BLaER1 (cell line): ENCODE measurements around the gene IRS1.

Experiments used
- H3K27ac ChIP-seq: shearing (Covaris generic); formaldehyde crosslinking; 2 replicates; pipeline ENCODE4 v1.8.1; 2022
- H3K27me3 ChIP-seq: shearing (Covaris generic); formaldehyde crosslinking; 2 replicates; pipeline ENCODE4 v1.8.1; 2022
- H3K36me3 ChIP-seq: shearing (Covaris generic); formaldehyde crosslinking; 2 replicates; pipeline ENCODE4 v1.8.1; 2022
- H3K4me1 ChIP-seq: shearing (Covaris generic); formaldehyde crosslinking; 2 replicates; pipeline ENCODE4 v1.8.1; 2022
- H3K4me2 ChIP-seq: shearing (Covaris generic); formaldehyde crosslinking; 2 replicates; pipeline ENCODE4 v1.8.1; 2022
- H3K4me3 ChIP-seq: shearing (Covaris generic); formaldehyde crosslinking; 2 replicates; pipeline ENCODE4 v1.8.1; 2022
- H3K9ac ChIP-seq: shearing (Covaris generic); formaldehyde crosslinking; 2 replicates; pipeline ENCODE4 v1.8.1; 2022
- H3K9me3 ChIP-seq: shearing (Covaris generic); formaldehyde crosslinking; 2 replicates; pipeline ENCODE4 v1.8.1; 2022
- H4K20me1 ChIP-seq: shearing (Covaris generic); formaldehyde crosslinking; 2 replicates; pipeline ENCODE4 v1.8.1; 2022
- Cebpa-rat ChIP-seq: shearing (Covaris generic); IDR thresholded peaks from 2 replicates; pipeline ENCODE4 v1.8.1; 2022

Gene IRS1

GRCh38 chr2:226792155-226792881 is 7.3 kb downstream of the IRS1 start:
- TF ChIP-seq Cebpa-rat, result no peak
- Histone ChIP-seq H3K27me3 (no peaks in the 10 kb centered on the region), H3K9me3 (no peaks in the 10 kb centered on the region), H4K20me1 (peaks cover 21% of the 10 kb centered on the region), H3K4me1 (peaks cover 65% of the 10 kb centered on the region), H3K9ac (peak overlapping the region; percentile 91), H3K4me2 (peak overlapping the region; percentile 94), H3K27ac (peak overlapping the region; percentile 95), H3K36me3 (peaks cover 14% of the 10 kb centered on the region; the same call in 1 of the 2 replicates), H3K4me3 (peak overlapping the region; percentile 71)

- no peaks in the 10 kb centered on the region for H3K27me3 ChIP-seq
- H3K27ac ChIP-seq, result peak overlapping the region; percentile 95
- no peaks in the 10 kb centered on the region for H3K9me3 ChIP-seq
- peaks cover 58% of the 10 kb centered on the region for H3K4me1 ChIP-seq
- H3K4me2 ChIP-seq, result peak overlapping the region; percentile 94
- peaks cover 10% of the 10 kb centered on the region; the same call in 1 of the 2 replicates for H3K36me3 ChIP-seq
- peak overlapping the region; percentile 91 for H3K9ac ChIP-seq
- H4K20me1 ChIP-seq, result peaks cover 13% of the 10 kb centered on the region; the same call in 1 of the 2 replicates
- H3K4me3 ChIP-seq, result peak overlapping the region; percentile 71
- no peak for TF ChIP-seq Cebpa-rat
These were observed 8.0 kb downstream of the IRS1 start for GRCh38 chr2:226791487-226792081.

GRCh38 chr2:226791056-226791486 is 8.5 kb downstream of the IRS1 start:
- no peak for TF ChIP-seq Cebpa-rat
- H4K20me1 ChIP-seq, result peaks cover 8% of the 10 kb centered on the region; the same call in 1 of the 2 replicates
- peak overlapping the region; percentile 94 for H3K4me2 ChIP-seq
- peaks cover 4% of the 10 kb centered on the region; the same call in 1 of the 2 replicates for H3K9me3 ChIP-seq
- H3K27me3 ChIP-seq, result no peaks in the 10 kb centered on the region
- peak overlapping the region; percentile 95 for H3K27ac ChIP-seq
- peak overlapping the region; percentile 91 for H3K9ac ChIP-seq
- H3K4me3 ChIP-seq, result peak overlapping the region; percentile 71
- H3K36me3 ChIP-seq, result peaks cover 5% of the 10 kb centered on the region; the same call in 1 of the 2 replicates
- peaks cover 53% of the 10 kb centered on the region for H3K4me1 ChIP-seq

GRCh38 chr2:226790431-226790830 is 9.2 kb downstream of the IRS1 start:
- peak overlapping the region; percentile 71; the same call in 1 of the 2 replicates for H3K4me3 ChIP-seq

GRCh38 chr2:226790011-226790410 is 9.6 kb downstream of the IRS1 start:
- H3K36me3 ChIP-seq, result no peaks in the 10 kb centered on the region
- no peaks in the 10 kb centered on the region for H4K20me1 ChIP-seq
- no peak overlapping the region for H3K4me2 ChIP-seq
- H3K27ac ChIP-seq, result no peak overlapping the region
- TF ChIP-seq Cebpa-rat, result no peak
- no peaks in the 10 kb centered on the region for H3K27me3 ChIP-seq
- H3K9me3 ChIP-seq, result peaks cover 7% of the 10 kb centered on the region; the same call in 1 of the 2 replicates
- H3K4me3 ChIP-seq, result no peak overlapping the region
- H3K4me1 ChIP-seq, result peaks cover 42% of the 10 kb centered on the region
- H3K9ac ChIP-seq, result no peak overlapping the region

More at GRCh38 chr2:226790431-226790830, 9.2 kb downstream of the IRS1 start:
- H3K27ac ChIP-seq, result peak overlapping the region; percentile 95; the same call in 1 of the 2 replicates
- H3K4me2 ChIP-seq, result peak overlapping the region; percentile 94
- TF ChIP-seq Cebpa-rat, result no peak
- H3K4me1 ChIP-seq, result peaks cover 46% of the 10 kb centered on the region
- no peaks in the 10 kb centered on the region for H3K27me3 ChIP-seq
- H4K20me1 ChIP-seq, result peaks cover 2% of the 10 kb centered on the region; the same call in 1 of the 2 replicates
- H3K36me3 ChIP-seq, result no peaks in the 10 kb centered on the region
- peaks cover 7% of the 10 kb centered on the region; the same call in 1 of the 2 replicates for H3K9me3 ChIP-seq
- no peak overlapping the region; the same call in 1 of the 2 replicates for H3K9ac ChIP-seq

GRCh38 chr2:226788881-226789490 is 10.6 kb downstream of the IRS1 start:
- H3K4me2 ChIP-seq, result no peak overlapping the region
- no peak overlapping the region for H3K9ac ChIP-seq
- 0 out of 2 replicates have a peak, but pooled peaks cover 4% of the 10 kb centered on the region for H3K36me3 ChIP-seq
- H3K4me1 ChIP-seq, result peaks cover 32% of the 10 kb centered on the region
- no peak for TF ChIP-seq Cebpa-rat
- H3K27ac ChIP-seq, result no peak overlapping the region
- H3K9me3 ChIP-seq, result peaks cover 13% of the 10 kb centered on the region
- no peaks in the 10 kb centered on the region for H4K20me1 ChIP-seq
- no peaks in the 10 kb centered on the region for H3K27me3 ChIP-seq
- H3K4me3 ChIP-seq, result no peak overlapping the region

GRCh38 chr2:226788064-226788463 is 11.6 kb downstream of the IRS1 start:
- Histone ChIP-seq H3K9ac (no peak overlapping the region), H3K27me3 (no peaks in the 10 kb centered on the region), H3K9me3 (peaks cover 19% of the 10 kb centered on the region), H3K36me3 (0 out of 2 replicates have a peak, but pooled peaks cover 4% of the 10 kb centered on the region), H4K20me1 (no peaks in the 10 kb centered on the region), H3K4me1 (peaks cover 23% of the 10 kb centered on the region), H3K4me3 (no peak overlapping the region), H3K4me2 (no peak overlapping the region), H3K27ac (no peak overlapping the region)
- TF ChIP-seq Cebpa-rat, result no peak

GRCh38 chr2:226783885-226784284 is 15.7 kb downstream of the IRS1 start:
- 0 out of 2 replicates have a peak, but pooled peaks cover 4% of the 10 kb centered on the region for H3K36me3 ChIP-seq

GRCh38 chr2:226782092-226782713 is 17.4 kb downstream of the IRS1 start:
- peaks cover 34% of the 10 kb centered on the region for H3K4me1 ChIP-seq
- H3K4me3 ChIP-seq, result no peak overlapping the region
- peaks cover 4% of the 10 kb centered on the region; the same call in 1 of the 2 replicates for H3K36me3 ChIP-seq
- H4K20me1 ChIP-seq, result no peaks in the 10 kb centered on the region
- H3K9me3 ChIP-seq, result peaks cover 38% of the 10 kb centered on the region
- no peak overlapping the region for H3K9ac ChIP-seq
- no peak for TF ChIP-seq Cebpa-rat
- no peak overlapping the region for H3K27ac ChIP-seq
- no peaks in the 10 kb centered on the region for H3K27me3 ChIP-seq
- no peak overlapping the region for H3K4me2 ChIP-seq

More at GRCh38 chr2:226783885-226784284, 15.7 kb downstream of the IRS1 start:
- H4K20me1 ChIP-seq, result no peaks in the 10 kb centered on the region
- H3K27me3 ChIP-seq, result no peaks in the 10 kb centered on the region
- H3K4me2 ChIP-seq, result no peak overlapping the region
- H3K9me3 ChIP-seq, result peaks cover 28% of the 10 kb centered on the region
- H3K9ac ChIP-seq, result no peak overlapping the region
- no peak overlapping the region for H3K27ac ChIP-seq
- no peak for TF ChIP-seq Cebpa-rat
- H3K4me1 ChIP-seq, result peaks cover 21% of the 10 kb centered on the region
- no peak overlapping the region for H3K4me3 ChIP-seq
